WTC11 (cell line): ENCODE data around the gene BACH2. TPM values are rescaled to one million over a fixed set of nuclear protein-coding genes. Genes with fewer than 3 reads are reported as not detected.

ENCODE experiments used
- ATAC-seq: fragments of 200-7000 bp; cut with Tn5 transposase; 2 replicates; pipeline ENCODE4 v1.10.0; 2021; ENCODE audit warnings: mild to moderate bottlenecking, moderate library complexity
- CTCF ChIA-PET: fragments of 300-600 bp; sonication (Branson Sonifier 250); formaldehyde crosslinking; loops from one replicate; lab custom pipeline; 2021; ENCODE audit warnings: antibody characterized with exemption; lab: Charles Lee
- POLR2A ChIA-PET: fragments of 350-600 bp; sonication (Branson Sonifier 250); formaldehyde crosslinking; loops from one replicate; lab custom pipeline; 2021; ENCODE audit warnings: antibody characterized with exemption; lab: Charles Lee
- DNase-seq: peaks from one replicate; pipeline ENCODE4 v3.0.0; 2021; ENCODE audit warnings: low spot score
- H3K27ac Mint-ChIP-seq: 2 replicates; pipeline ENCODE4 v1.8.0; 2021; ENCODE audit warnings: mixed read lengths
- H3K27me3 Mint-ChIP-seq: 2 replicates; pipeline ENCODE4 v1.8.0; 2021; ENCODE audit warnings: low read depth, mild to moderate bottlenecking, moderate library complexity, mixed read lengths
- H3K36me3 Mint-ChIP-seq: 2 replicates; pipeline ENCODE4 v1.8.0; 2021; ENCODE audit warnings: mixed read lengths
- H3K4me1 Mint-ChIP-seq: 2 replicates; pipeline ENCODE4 v1.8.0; 2022; ENCODE audit warnings: mixed read lengths
- H3K4me3 Mint-ChIP-seq: 2 replicates; pipeline ENCODE4 v1.8.0; 2021; ENCODE audit warnings: mild to moderate bottlenecking, moderate library complexity, mixed read lengths
- H3K9me3 Mint-ChIP-seq: 2 replicates; pipeline ENCODE4 v1.8.0; 2021; ENCODE audit warnings: mixed read lengths
- ATF6 ChIP-seq: sonication (generic); formaldehyde crosslinking; IDR thresholded peaks from 2 replicates; pipeline ENCODE4 v1.8.1; 2023; ENCODE audit warnings: mild to moderate bottlenecking, missing genetic modification reagents
- E2F1 ChIP-seq: sonication (generic); formaldehyde crosslinking; IDR thresholded peaks from 2 replicates; pipeline ENCODE4 v1.8.0; 2022; ENCODE audit warnings: mild to moderate bottlenecking, missing genetic modification reagents
- E2F5 ChIP-seq: sonication (generic); formaldehyde crosslinking; IDR thresholded peaks from 2 replicates; pipeline ENCODE4 v1.8.1; 2022; ENCODE audit warnings: mild to moderate bottlenecking, moderate library complexity, missing genetic modification reagents
- ESRRA ChIP-seq: sonication (generic); formaldehyde crosslinking; IDR thresholded peaks from 2 replicates; pipeline ENCODE4 v1.8.1; 2022; ENCODE audit warnings: mild to moderate bottlenecking, missing genetic modification reagents, borderline replicate concordance
- HMGXB4 ChIP-seq: sonication (generic); formaldehyde crosslinking; IDR thresholded peaks from 2 replicates; pipeline ENCODE4 v1.8.1; 2023; ENCODE audit warnings: mild to moderate bottlenecking, moderate library complexity, missing genetic modification reagents
- KAT7 ChIP-seq: sonication (generic); formaldehyde crosslinking; IDR thresholded peaks from 2 replicates; pipeline ENCODE4 v1.8.1; 2023; ENCODE audit warnings: missing genetic modification reagents, mild to moderate bottlenecking, borderline replicate concordance
- MXD4 ChIP-seq: fragments of 250-450 bp; sonication (Bioruptor Pico); IDR thresholded peaks from 2 replicates; pipeline ENCODE4 v1.8.0; 2021; ENCODE audit warnings: mild to moderate bottlenecking, moderate library complexity, borderline replicate concordance
- MYBL2 ChIP-seq: sonication (generic); formaldehyde crosslinking; IDR thresholded peaks from 2 replicates; pipeline ENCODE4 v1.8.1; 2023; ENCODE audit warnings: mild to moderate bottlenecking, moderate library complexity, missing genetic modification reagents
- NFE2L1 ChIP-seq: sonication (generic); formaldehyde crosslinking; IDR thresholded peaks from 2 replicates; pipeline ENCODE4 v1.8.1; 2023; ENCODE audit warnings: missing genetic modification reagents
- NFYB ChIP-seq: sonication (generic); formaldehyde crosslinking; conservative IDR thresholded peaks from 2 replicates; pipeline ENCODE4 v1.8.0; 2022; ENCODE audit warnings: low read depth, missing genetic modification reagents
- SMAD3 ChIP-seq: sonication (generic); formaldehyde crosslinking; IDR thresholded peaks from 2 replicates; pipeline ENCODE4 v1.8.0; 2022; ENCODE audit warnings: missing genetic modification reagents, mild to moderate bottlenecking, borderline replicate concordance
- TEAD4 ChIP-seq: sonication (generic); formaldehyde crosslinking; IDR thresholded peaks from 2 replicates; pipeline ENCODE4 v1.8.0; 2022; ENCODE audit warnings: mild to moderate bottlenecking, missing genetic modification reagents
- USF2 ChIP-seq: sonication (generic); formaldehyde crosslinking; IDR thresholded peaks from 2 replicates; pipeline ENCODE4 v1.8.1; 2023; ENCODE audit warnings: mild to moderate bottlenecking, missing genetic modification reagents, moderate library complexity
- ZBTB21 ChIP-seq: sonication (generic); formaldehyde crosslinking; IDR thresholded peaks from 2 replicates; pipeline ENCODE4 v1.8.1; 2023; ENCODE audit warnings: mild to moderate bottlenecking, missing genetic modification reagents, borderline replicate concordance
- ZNF263 ChIP-seq: sonication (generic); formaldehyde crosslinking; IDR thresholded peaks from 2 replicates; pipeline ENCODE4 v1.8.1; 2022; ENCODE audit warnings: low read depth, mild to moderate bottlenecking, moderate library complexity, missing genetic modification reagents
- total RNA-seq: library from RNA; stranded (reverse); gene quantifications from 3 replicates; pipeline ENCODE4 v1.2.3, GENCODE V29; 2021

The BACH2 gene
- total RNA-seq, 1 experiment from 2014 or later, result 5.9 TPM

- ATAC-seq (no peak), DNase-seq (no peak)
- no peaks in the 10 kb centered on the region for H3K27me3 Mint-ChIP-seq
- ChIA-PET CTCF (interaction anchor here (2.0 kb wide), 1 partner anchor 12 kb away, joined by 9 read pairs; no protein-coding TSS in a partner anchor), POLR2A (no interaction called here)
- H3K27ac Mint-ChIP-seq, result no peak overlapping the region
- no peaks in the 10 kb centered on the region for H3K36me3 Mint-ChIP-seq
- no peak overlapping the region for H3K4me3 Mint-ChIP-seq
- H3K9me3 Mint-ChIP-seq, result peaks cover 5% of the 10 kb centered on the region; the same call in 1 of the 2 replicates
- TF ChIP-seq ESRRA (no peak), NFYB (CRISPR knock-in tag) (no peak), ZBTB21 (CRISPR knock-in tag) (no peak)
- peaks cover 10% of the 10 kb centered on the region for H3K4me1 Mint-ChIP-seq
Observed at GRCh38 chr6:89927791-89928550, 368.7 kb downstream of the BACH2 start.

GRCh38 chr6:89927264-89927663 lies 369.4 kb downstream of the BACH2 start:
- H3K27me3 Mint-ChIP-seq, result no peaks in the 10 kb centered on the region
- DNase-seq, result no peak
- TF ChIP-seq SMAD3 (CRISPR knock-in tag), result no peak
- no peak for TF ChIP-seq E2F1 (CRISPR knock-in tag)
- TF ChIP-seq NFE2L1 (CRISPR knock-in tag), result no peak
- TF ChIP-seq, all 79 proteins: peak for 0
- peaks cover 5% of the 10 kb centered on the region; the same call in 1 of the 2 replicates for H3K9me3 Mint-ChIP-seq
- no peak for ATAC-seq
- peaks cover 10% of the 10 kb centered on the region for H3K4me1 Mint-ChIP-seq
- H3K27ac Mint-ChIP-seq, result no peak overlapping the region
- CTCF ChIA-PET, result interaction anchor here (2.0 kb wide), 1 partner anchor 13 kb away, joined by 9 read pairs; no protein-coding TSS in a partner anchor
- no peak overlapping the region for H3K4me3 Mint-ChIP-seq
- no peaks in the 10 kb centered on the region for H3K36me3 Mint-ChIP-seq
- POLR2A ChIA-PET, result no interaction called here

- Mint-ChIP-seq H3K9me3 (peaks cover 5% of the 10 kb centered on the region; the same call in 1 of the 2 replicates), H3K4me3 (no peak overlapping the region), H3K36me3 (no peaks in the 10 kb centered on the region), H3K4me1 (peaks cover 10% of the 10 kb centered on the region), H3K27ac (no peak overlapping the region), H3K27me3 (no peaks in the 10 kb centered on the region)
- CTCF ChIA-PET, result interaction anchor here (2.3 kb wide), 1 partner anchor 15 kb away, joined by 8 read pairs; no protein-coding TSS in a partner anchor
- ATAC-seq, result no peak
- DNase-seq, result no peak
- POLR2A ChIA-PET, result no interaction called here
- no peak for TF ChIP-seq MYBL2 (CRISPR knock-in tag)
- TF ChIP-seq ZNF263 (CRISPR knock-in tag), result no peak
- TF ChIP-seq USF2 (CRISPR knock-in tag), result no peak
Observed at GRCh38 chr6:89925826-89926225, 370.8 kb downstream of the BACH2 start.

GRCh38 chr6:89924231-89924630 lies 372.4 kb downstream of the BACH2 start:
- DNase-seq (no peak), ATAC-seq (no peak)
- Mint-ChIP-seq H3K4me3 (no peak overlapping the region), H3K36me3 (no peaks in the 10 kb centered on the region), H3K27me3 (no peaks in the 10 kb centered on the region), H3K27ac (no peak overlapping the region), H3K9me3 (peaks cover 5% of the 10 kb centered on the region; the same call in 1 of the 2 replicates), H3K4me1 (peaks cover under 1% of the 10 kb centered on the region)
- ChIA-PET POLR2A (no interaction called here), CTCF (interaction anchor here (2.3 kb wide), 1 partner anchor 16 kb away, joined by 8 read pairs; no protein-coding TSS in a partner anchor)
- TF ChIP-seq KAT7 (CRISPR knock-in tag), result no peak
- no peak for TF ChIP-seq TEAD4 (CRISPR knock-in tag)
- no peak for TF ChIP-seq HMGXB4 (CRISPR knock-in tag)
- no peak for TF ChIP-seq E2F1 (CRISPR knock-in tag)
- TF ChIP-seq NFE2L1 (CRISPR knock-in tag), result no peak
- TF ChIP-seq USF2 (CRISPR knock-in tag), result no peak
- no peak for TF ChIP-seq MXD4 (CRISPR knock-in tag)
- no peak for TF ChIP-seq E2F5 (CRISPR knock-in tag)
- no peak for TF ChIP-seq ATF6 (CRISPR knock-in tag)
